Endothelial cell of umbilical vein (primary cell): Measurements from ENCODE around the gene NPY2R. TPM values are rescaled to one million over a fixed set of nuclear protein-coding genes. Genes with fewer than 3 reads are reported as not detected.

Source experiments
- BruUV-seq: library from RNA; stranded (reverse); fragments of 400-500 nt; replicated peaks from 2 replicates; lab custom pipeline; 2021; lab: Mats Ljungman, UMichigan
- CTCF ChIA-PET: fragments of 300-600, 350-600 bp; sonication (Branson Sonifier 250); formaldehyde crosslinking; loops from one replicate; lab custom pipeline; 2021; ENCODE audit warnings: antibody characterized with exemption, inconsistent platforms; lab: Charles Lee
- POLR2A ChIA-PET: fragments of 300-600, 350-600 bp; sonication (Branson Sonifier 250); formaldehyde crosslinking; loops from one replicate; lab custom pipeline; 2021; ENCODE audit warnings: antibody characterized with exemption, inconsistent platforms; lab: Charles Lee
- DNase-seq: peaks from one replicate; pipeline ENCODE4 v3.0.0-alpha.2; 2011; ENCODE audit warnings: low read depth, low spot score
- FAIRE-seq: peaks from 2 replicates; lab custom pipeline; 2011; peaks lifted over from hg19 to GRCh38; lab: Jason Lieb, UNC
- H2AFZ ChIP-seq: 2 replicates; pipeline ENCODE4 v1.6.0; 2012; ENCODE audit warnings: low read depth, low read length, control low read depth, inconsistent platforms
- H3K27ac ChIP-seq: 2 replicates; pipeline ENCODE4 v1.5.1; 2011; ENCODE audit warnings: low read depth, mild to moderate bottlenecking, control low read depth, low read length, moderate library complexity; ENCODE audit not compliant: insufficient read depth
- H3K27me3 ChIP-seq, 2 experiments: 2 replicates each; pipeline versions ENCODE4 v1.6.0 to v1.6.1; 2011; ENCODE audit warnings: low read length in 2 of 2, mixed read lengths in 1 of 2; ENCODE audit not compliant: control insufficient read depth in 2 of 2, insufficient read depth in 2 of 2
- H3K36me3 ChIP-seq, 2 experiments: 2 replicates in 1 of 2; 3 replicates in 1 of 2; pipeline ENCODE4 v1.5.1; 2011; ENCODE audit warnings: low read length in 2 of 2, mild to moderate bottlenecking in 1 of 2, moderate library complexity in 1 of 2; ENCODE audit not compliant: control insufficient read depth in 2 of 2, insufficient read depth in 2 of 2; ENCODE audit errors: extremely low read depth in 1 of 2
- H3K4me1 ChIP-seq: 3 replicates; pipeline ENCODE4 v1.5.1; 2011; ENCODE audit warnings: mild to moderate bottlenecking, low read length; ENCODE audit not compliant: control insufficient read depth, insufficient read depth; ENCODE audit errors: extremely low read depth
- H3K4me2 ChIP-seq: 2 replicates; pipeline ENCODE4 v1.6.1; 2011; ENCODE audit warnings: low read length, control low read depth, mixed read lengths; ENCODE audit not compliant: insufficient read depth
- H3K4me3 ChIP-seq, 3 experiments: fragments of 200-600 bp in 1 of 3; sonication (generic), shearing (Covaris generic) in 1 of 3; replicated peaks in 1 of 3; 2 replicates each; pipeline ENCODE4 v1.5.1; 2011 to 2016; ENCODE audit warnings: control low read depth in 3 of 3, low read length in 3 of 3, mild to moderate bottlenecking in 2 of 3, inconsistent platforms in 1 of 3, low read depth in 1 of 3, moderate library complexity in 1 of 3; ENCODE audit not compliant: insufficient read depth in 1 of 3
- H3K79me2 ChIP-seq: 2 replicates; pipeline ENCODE4 v1.6.0; 2012; ENCODE audit warnings: low read length, inconsistent platforms; ENCODE audit not compliant: control insufficient read depth, insufficient read depth
- H3K9ac ChIP-seq: replicated peaks from 2 replicates; pipeline ENCODE3; 2011; ENCODE audit warnings: low read length, control low read depth; ENCODE audit not compliant: insufficient read depth; ENCODE audit errors: extremely low read depth
- H3K9me1 ChIP-seq: replicated peaks from 3 replicates; pipeline ENCODE4 v1.6.0; 2011; ENCODE audit warnings: mild to moderate bottlenecking, low read length; ENCODE audit not compliant: control insufficient read depth, insufficient read depth; ENCODE audit errors: extremely low read depth
- H3K9me3 ChIP-seq: replicated peaks from 2 replicates; pipeline ENCODE4 v1.5.1; 2012; ENCODE audit warnings: low read length, inconsistent platforms; ENCODE audit not compliant: control insufficient read depth, insufficient read depth
- H4K20me1 ChIP-seq: replicated peaks from 2 replicates; pipeline ENCODE3; 2011; ENCODE audit warnings: mild to moderate bottlenecking, low read length; ENCODE audit not compliant: control insufficient read depth, insufficient read depth; ENCODE audit errors: extremely low read depth
- EZH2 ChIP-seq: IDR thresholded peaks from 2 replicates; pipeline ENCODE4 v1.6.1; 2012; ENCODE audit warnings: borderline replicate concordance, low read depth, mild to moderate bottlenecking, moderate library complexity, low read length, inconsistent platforms; ENCODE audit not compliant: severe bottlenecking
- FOS ChIP-seq: IDR thresholded peaks from 2 replicates; pipeline ENCODE4 v1.6.1; 2011; ENCODE audit warnings: mild to moderate bottlenecking, low read length, moderate library complexity, borderline replicate concordance; ENCODE audit not compliant: insufficient read depth
- GATA2 ChIP-seq: IDR thresholded peaks from 2 replicates; pipeline ENCODE4 v1.7.0; 2011; ENCODE audit warnings: low read depth, mild to moderate bottlenecking, moderate library complexity, mixed read lengths, low read length; ENCODE audit not compliant: insufficient read length, insufficient read depth
- JUN ChIP-seq: IDR thresholded peaks from 2 replicates; pipeline ENCODE4 v1.6.1; 2011; ENCODE audit warnings: borderline replicate concordance, low read depth; ENCODE audit not compliant: insufficient read length, insufficient read depth
- MYC ChIP-seq: IDR thresholded peaks from one replicate; pipeline ENCODE4 v1.6.1; 2011; ENCODE audit warnings: mild to moderate bottlenecking, low read depth, low read length
- POLR2A ChIP-seq: IDR thresholded peaks from 2 replicates; pipeline ENCODE4 v1.6.1; 2012; ENCODE audit warnings: low read depth, mild to moderate bottlenecking, control low read depth, low read length
- POLR2AphosphoS5 ChIP-seq: IDR thresholded peaks from 2 replicates; pipeline ENCODE4 v1.6.1; 2012; ENCODE audit warnings: low read depth, mild to moderate bottlenecking, control low read depth, low read length, moderate library complexity; ENCODE audit not compliant: insufficient read depth
- dilution Hi-C: fragments of 300-500 bp; cut with MboI; formaldehyde crosslinking; loops from one replicate; pipeline ENCODE4 v1.15.0; 2019; ENCODE audit warnings: low sequenced_read_pairs; ENCODE audit not compliant: extremely low pct_ligation_motif_present
- intact Hi-C: fragments of 100-400 bp; cut with micrococcal nuclease; formaldehyde crosslinking; loops from one replicate; pipeline ENCODE4 v1.10.0; 2022
- polyA plus RNA-seq, 4 experiments: library from polyadenylated mRNA; depleted of rRNA in 3 of 4; stranded (reverse) in 3 of 4; unstranded in 1 of 4; fragments of >200 nt; gene quantifications; 2 replicates each; pipeline versions ENCODE4 v1.2.1 to v1.2.3, GENCODE V29; 2011 to 2012; ENCODE audit warnings: missing spikeins in 1 of 4
- total RNA-seq: library from RNA; stranded (reverse); gene quantifications from 2 replicates; pipeline ENCODE4 v1.2.3, GENCODE V29; 2021
- TF ChIP-seq, protein P1 (sequence below): IDR thresholded peaks from 2 replicates; pipeline ENCODE4 v1.6.1; 2011; ENCODE audit not compliant: insufficient read depth, insufficient read length
- TF ChIP-seq, protein P2 (sequence below), 2 donors: IDR thresholded peaks; 1 replicate in 1 of 2; 2 replicates in 1 of 2; pipeline ENCODE4 v1.5.1; 2011; ENCODE audit warnings: low read length in 2 of 2, mild to moderate bottlenecking in 2 of 2, moderate library complexity in 2 of 2, control low read depth in 1 of 2, inconsistent platforms in 1 of 2, low read depth in 1 of 2; ENCODE audit not compliant: insufficient read depth in 1 of 2; ENCODE audit errors: extremely low read depth in 1 of 2

The NPY2R gene
- total and polyA plus RNA-seq, 2 donors (not counting 3 experiments of a cell fraction or from before 2014, with no cell fraction given), result not detected

DNA sequence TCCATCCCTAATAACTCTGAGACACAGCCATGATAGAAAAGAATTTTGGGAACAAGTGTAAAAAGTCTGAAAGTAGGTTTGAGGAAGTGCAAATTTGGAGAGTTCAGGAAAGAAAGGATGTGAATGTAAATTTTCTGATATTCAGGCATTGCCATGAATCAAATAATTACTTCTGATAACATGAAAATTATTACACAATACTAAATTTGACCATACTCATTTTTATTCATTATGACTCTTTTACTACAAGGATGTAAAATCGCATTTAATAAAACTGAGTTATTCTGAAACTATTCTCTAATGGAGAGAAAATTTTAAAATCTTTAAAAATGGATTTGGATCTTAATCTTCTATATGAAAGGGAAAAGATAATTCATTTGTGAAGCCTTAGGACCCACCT is 33.8 kb upstream of the NPY2R start:
- Histone ChIP-seq H2AFZ (no peak overlapping the region), H3K9me1 (no peaks in the 10 kb centered on the region), H3K4me1 (no peaks in the 10 kb centered on the region), H3K27me3 (no peaks in the 10 kb centered on the region), H3K36me3 (no peaks in the 10 kb centered on the region), H3K4me2 (no peak overlapping the region), H3K79me2 (no peaks in the 10 kb centered on the region), H4K20me1 (no peaks in the 10 kb centered on the region), H3K9ac (no peak overlapping the region), H3K27ac (no peak overlapping the region), H3K4me3 (no peak overlapping the region), H3K9me3 (no peaks in the 10 kb centered on the region)
- no peak for TF ChIP-seq POLR2AphosphoS5
- TF ChIP-seq FOS, result no peak
- no peak for TF ChIP-seq POLR2A
- no peak for TF ChIP-seq MYC
- no peak for TF ChIP-seq GATA2
- TF ChIP-seq, protein P1, sequence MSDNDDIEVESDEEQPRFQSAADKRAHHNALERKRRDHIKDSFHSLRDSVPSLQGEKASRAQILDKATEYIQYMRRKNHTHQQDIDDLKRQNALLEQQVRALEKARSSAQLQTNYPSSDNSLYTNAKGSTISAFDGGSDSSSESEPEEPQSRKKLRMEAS, result no peak
- TF ChIP-seq, protein P2, sequence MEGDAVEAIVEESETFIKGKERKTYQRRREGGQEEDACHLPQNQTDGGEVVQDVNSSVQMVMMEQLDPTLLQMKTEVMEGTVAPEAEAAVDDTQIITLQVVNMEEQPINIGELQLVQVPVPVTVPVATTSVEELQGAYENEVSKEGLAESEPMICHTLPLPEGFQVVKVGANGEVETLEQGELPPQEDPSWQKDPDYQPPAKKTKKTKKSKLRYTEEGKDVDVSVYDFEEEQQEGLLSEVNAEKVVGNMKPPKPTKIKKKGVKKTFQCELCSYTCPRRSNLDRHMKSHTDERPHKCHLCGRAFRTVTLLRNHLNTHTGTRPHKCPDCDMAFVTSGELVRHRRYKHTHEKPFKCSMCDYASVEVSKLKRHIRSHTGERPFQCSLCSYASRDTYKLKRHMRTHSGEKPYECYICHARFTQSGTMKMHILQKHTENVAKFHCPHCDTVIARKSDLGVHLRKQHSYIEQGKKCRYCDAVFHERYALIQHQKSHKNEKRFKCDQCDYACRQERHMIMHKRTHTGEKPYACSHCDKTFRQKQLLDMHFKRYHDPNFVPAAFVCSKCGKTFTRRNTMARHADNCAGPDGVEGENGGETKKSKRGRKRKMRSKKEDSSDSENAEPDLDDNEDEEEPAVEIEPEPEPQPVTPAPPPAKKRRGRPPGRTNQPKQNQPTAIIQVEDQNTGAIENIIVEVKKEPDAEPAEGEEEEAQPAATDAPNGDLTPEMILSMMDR (IDR thresholded peaks at IDR 0.05; ENCODE audit: extremely low read depth in 1 of 2, insufficient read depth in 1 of 2, low read depth in 1 of 2, low read length in 2 of 2), result no peak
- no peak for TF ChIP-seq EZH2
- TF ChIP-seq JUN, result no peak
- POLR2A ChIA-PET, result no interaction called here
- intact Hi-C loops (loop anchor here (5.0 kb wide), 1 partner anchor 147 kb away; no protein-coding TSS in a partner anchor), dilution Hi-C loops (no loop called here)
- BruUV-seq, result no TSS peak
- CTCF ChIA-PET, result no interaction called here
- DNase-seq (no peak), FAIRE-seq (no peak)
